Renal pelvis (tissue), 3 donors: ENCODE results near the gene GDF7. TPM values are rescaled to one million over a fixed set of nuclear protein-coding genes. Genes with fewer than 3 reads are reported as not detected.

Source experiments
- polyA plus RNA-seq, 3 donors: library from polyadenylated mRNA; unstranded; fragments of 120-200 nt; gene quantifications; one replicate each; pipeline ENCODE4 v1.2.1, GENCODE V29; 2013; ENCODE audit not compliant: insufficient read length in 3 of 3

GDF7 gene
- polyA plus RNA-seq, 3 donors: 2.7 to 4.7 (median 4.1) TPM

Other genes with a start within 250 kb of the GDF7 start
- gene RHOB, start 220.1 kb upstream of the GDF7 start, polyA plus RNA-seq: 10 to 100 TPM; 69.8 to 99.7 (median 90.9) TPM
- gene HS1BP3, start 16.0 kb upstream of the GDF7 start, polyA plus RNA-seq: 10 to 100 TPM; 18.7 to 22.2 (median 20.6) TPM
- gene LDAH, start 156.0 kb downstream of the GDF7 start, polyA plus RNA-seq: 10 to 100 TPM; 31.6 to 35.7 (median 34.8) TPM